Neural cell (in vitro differentiated cells): ENCODE data around the gene EYA3.

Source experiments
- CTCF ChIP-seq: fragments of 450-650 bp; IDR thresholded peaks from 2 replicates; pipeline ENCODE4 v1.5.1; 2014; ENCODE audit warnings: antibody characterized with exemption, mild to moderate bottlenecking, moderate library complexity; ENCODE audit not compliant: poor library complexity, severe bottlenecking
- EP300 ChIP-seq: fragments of 450-650 bp; conservative IDR thresholded peaks from 2 replicates; pipeline ENCODE4 v1.6.1; 2014; ENCODE audit warnings: antibody characterized with exemption, mild to moderate bottlenecking, moderate library complexity; ENCODE audit not compliant: poor library complexity, severe bottlenecking
- EZH2 ChIP-seq: fragments of 200-600, 300-800 bp; shearing (Covaris generic), sonication (generic); IDR thresholded peaks from 2 replicates; pipeline ENCODE4 v1.6.1; 2014; ENCODE audit warnings: antibody characterized with exemption, low read length, borderline replicate concordance, mild to moderate bottlenecking; ENCODE audit not compliant: insufficient read depth, poor library complexity, severe bottlenecking
- MXI1 ChIP-seq: fragments of 450-650 bp; conservative IDR thresholded peaks from 2 replicates; pipeline ENCODE4 v1.6.1; 2014; ENCODE audit warnings: antibody characterized with exemption, mild to moderate bottlenecking; ENCODE audit not compliant: poor library complexity, severe bottlenecking
- POLR2AphosphoS5 ChIP-seq: IDR thresholded peaks from 2 replicates; pipeline ENCODE4 v1.6.1; 2012
- RAD21 ChIP-seq: fragments of 450-650 bp; conservative IDR thresholded peaks from 2 replicates; pipeline ENCODE4 v1.6.1; 2014; ENCODE audit warnings: antibody characterized with exemption, mild to moderate bottlenecking, moderate library complexity
- REST ChIP-seq: IDR thresholded peaks from 2 replicates; pipeline ENCODE4 v1.6.1; 2012; ENCODE audit warnings: borderline replicate concordance
- SMC3 ChIP-seq: fragments of 450-650 bp; conservative IDR thresholded peaks from 2 replicates; pipeline ENCODE4 v1.6.1; 2014; ENCODE audit warnings: antibody characterized with exemption, mild to moderate bottlenecking, moderate library complexity; ENCODE audit not compliant: poor library complexity
- TAF1 ChIP-seq: IDR thresholded peaks from 2 replicates; pipeline ENCODE4 v1.6.1; 2012; ENCODE audit warnings: low read depth

- TF ChIP-seq RAD21: no peak
- TF ChIP-seq EZH2: no peak
- TF ChIP-seq TAF1: no peak
- TF ChIP-seq CTCF: no peak
- TF ChIP-seq REST: no peak
- no peak for TF ChIP-seq MXI1
- no peak for TF ChIP-seq EP300
- no peak for TF ChIP-seq POLR2AphosphoS5
- TF ChIP-seq SMC3: no peak
These were observed 116.7 kb downstream of the EYA3 start for GRCh38 chr1:27971674-27972073.
